RPMI8226 (cell line): Measurements from ENCODE around the gene CLN6.

ENCODE experiments used
- DNase-seq: peaks from one replicate; pipeline ENCODE4 v3.0.0-alpha.2; 2015

CLN6 gene

GRCh38 chr15:68229386-68230156, at the start of gene CLN6:
Gene CLN6 (minus strand): TSS chr15:68229728. CDS start chr15:68229584, 144 bp downstream.
- peak; percentile 95 for DNase-seq

GRCh38 chr15:68278595-68279405, 49.3 kb upstream of the CLN6 start:
- peak; percentile 51 for DNase-seq

DNA sequence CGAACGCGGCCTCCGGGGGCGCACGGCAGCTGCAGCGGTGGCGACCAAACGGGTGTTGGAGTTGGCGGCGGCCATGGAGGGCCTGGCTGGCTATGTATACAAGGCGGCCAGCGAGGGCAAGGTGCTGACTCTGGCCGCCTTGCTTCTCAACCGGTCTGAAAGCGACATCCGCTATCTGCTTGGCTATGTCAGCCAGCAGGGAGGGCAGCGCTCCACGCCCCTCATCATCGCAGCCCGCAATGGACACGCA, 48.7 kb upstream of the CLN6 start:
- DNase-seq: peak; percentile 88

- DNase-seq: peak; percentile 96
These were observed 48.2 kb upstream of the CLN6 start, which contains the start of gene FEM1B for GRCh38 chr15:68277603-68278344. Gene FEM1B (plus strand): TSS chr15:68277745. CDS start chr15:68278418, 673 bp downstream.

- DNase-seq: no peak
These were observed 47.6 kb upstream of the CLN6 start for GRCh38 chr15:68277131-68277602.

GRCh38 chr15:68276668-68277067, 47.1 kb upstream of the CLN6 start:
- DNase-seq: no peak

- DNase-seq: no peak
These were observed 45.7 kb upstream of the CLN6 start for GRCh38 chr15:68275165-68275746.

- no peak for DNase-seq
These were observed 44.8 kb upstream of the CLN6 start for GRCh38 chr15:68274201-68274848.

DNA sequence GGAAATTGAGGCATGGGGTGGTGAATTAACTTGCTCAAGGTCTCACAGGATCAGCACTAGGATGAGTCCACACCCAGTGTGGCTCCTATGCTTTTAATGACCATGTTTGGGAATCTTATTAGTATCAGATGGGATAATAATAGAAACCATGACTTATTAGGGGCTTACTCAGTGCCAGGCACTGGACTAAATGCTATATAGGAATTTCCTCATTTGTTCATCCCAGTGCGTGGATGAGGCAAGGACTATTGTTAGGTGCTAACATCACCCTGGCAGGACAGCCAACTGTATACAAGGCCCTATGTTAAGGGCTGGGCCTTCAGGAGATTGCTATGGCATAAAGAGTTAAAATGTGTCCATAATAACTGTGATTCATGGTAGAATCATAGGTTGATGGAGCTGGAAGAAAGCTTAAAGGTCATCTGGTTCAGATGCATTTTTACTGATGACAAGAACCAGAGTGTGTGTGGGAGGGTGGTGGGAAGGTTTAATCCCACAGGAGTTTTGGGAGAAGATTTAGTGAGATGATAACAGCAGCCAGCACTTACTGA, 43.3 kb upstream of the CLN6 start:
- DNase-seq: no peak

GRCh38 chr15:68271854-68272471, 42.4 kb upstream of the CLN6 start:
- no peak for DNase-seq

DNA sequence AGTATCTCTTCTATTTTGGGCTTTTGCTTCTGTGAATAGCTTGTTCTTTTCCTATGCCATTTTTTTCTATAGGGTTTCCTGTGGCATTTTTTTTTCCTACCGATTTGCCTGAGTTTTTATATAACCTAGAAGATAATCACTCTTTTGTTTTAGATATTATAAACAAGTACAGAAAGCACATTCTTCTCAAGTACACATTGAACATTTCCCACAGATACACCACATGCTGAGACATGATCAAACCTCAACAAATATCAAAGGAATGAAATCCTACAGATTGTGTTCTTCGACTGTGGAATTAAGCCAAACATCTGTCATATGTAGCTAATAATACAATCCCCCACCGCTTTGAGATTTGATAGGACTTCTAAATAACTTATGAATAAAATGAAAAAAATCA, 38.9 kb upstream of the CLN6 start:
- DNase-seq: no peak

- DNase-seq: no peak
These were observed 36.1 kb upstream of the CLN6 start for GRCh38 chr15:68265674-68266073.

DNA sequence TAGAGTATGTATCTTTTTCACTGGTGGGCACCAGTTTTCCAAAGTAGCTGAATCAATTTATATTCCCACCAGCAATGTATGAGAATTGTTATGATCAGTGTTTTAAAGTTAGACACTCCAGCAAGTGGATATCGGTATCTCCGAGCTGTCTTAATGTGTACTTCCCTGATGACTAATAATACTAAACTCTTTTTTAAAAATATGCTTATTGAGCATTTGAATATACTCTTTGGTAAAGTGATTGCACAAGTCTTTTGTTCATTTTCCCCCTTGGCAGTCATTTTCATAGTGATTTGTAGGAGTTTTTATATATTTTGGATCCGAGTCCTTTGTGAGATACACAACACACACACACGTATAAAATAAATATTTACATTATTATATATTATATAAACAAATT, 35.6 kb upstream of the CLN6 start:
- no peak for DNase-seq

DNA sequence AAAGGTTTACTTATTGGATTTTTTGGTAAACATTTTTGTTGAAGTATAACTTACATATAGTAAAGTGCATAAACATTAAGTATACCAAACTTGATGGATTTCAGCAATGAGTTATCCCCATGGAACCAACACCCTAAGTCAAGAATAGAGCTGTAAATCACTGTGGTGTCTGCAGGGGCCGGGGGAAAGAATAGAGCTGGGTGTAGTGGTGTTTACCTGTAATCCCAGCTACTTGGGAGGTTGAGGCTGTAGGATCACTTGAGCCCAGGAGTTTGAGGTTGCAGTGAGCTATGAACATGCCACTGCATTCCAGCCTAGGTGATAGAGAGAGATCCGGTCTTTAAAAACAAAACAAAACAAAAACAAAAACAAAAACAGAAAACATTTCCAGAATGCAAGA, 34.8 kb upstream of the CLN6 start:
- no peak for DNase-seq

DNA sequence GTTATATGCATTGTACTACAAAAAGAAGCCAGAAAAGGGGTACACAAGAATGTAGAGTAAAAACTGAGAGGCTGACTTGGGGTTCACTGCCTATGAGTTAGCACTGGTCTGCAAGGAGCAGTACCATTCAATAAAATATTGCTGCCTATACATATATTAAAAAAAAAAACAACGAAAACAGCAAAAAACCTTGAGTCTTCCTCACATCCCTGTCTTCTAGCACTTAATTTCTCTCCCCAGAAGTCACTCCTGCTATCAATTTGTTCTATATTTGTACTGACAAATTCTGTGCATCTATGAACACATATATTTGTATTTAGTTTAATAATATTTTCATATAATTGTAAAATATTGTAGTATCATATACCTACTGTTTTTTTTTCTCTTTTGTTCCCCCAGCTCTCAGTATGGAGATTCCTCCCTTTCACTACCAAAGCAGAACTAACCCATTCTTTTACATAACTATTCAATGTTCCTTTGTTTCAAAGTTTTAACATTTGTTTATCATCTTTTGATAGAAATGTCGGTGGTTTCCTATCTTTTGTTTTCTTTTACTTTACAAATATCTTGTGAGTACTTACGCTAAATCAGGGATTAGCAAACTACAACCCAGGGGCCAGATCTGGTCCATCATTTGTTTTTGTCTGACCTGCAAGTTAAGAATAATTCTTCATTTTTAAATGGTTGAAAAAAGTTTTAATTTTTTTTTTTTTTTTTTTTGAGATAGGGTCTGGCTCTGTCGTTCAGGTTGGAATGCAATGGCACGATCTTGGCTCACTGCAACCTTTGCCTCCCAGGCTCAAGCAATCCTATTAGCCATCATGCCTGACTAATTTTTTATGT, 33.2 kb upstream of the CLN6 start:
- DNase-seq: no peak

DNA sequence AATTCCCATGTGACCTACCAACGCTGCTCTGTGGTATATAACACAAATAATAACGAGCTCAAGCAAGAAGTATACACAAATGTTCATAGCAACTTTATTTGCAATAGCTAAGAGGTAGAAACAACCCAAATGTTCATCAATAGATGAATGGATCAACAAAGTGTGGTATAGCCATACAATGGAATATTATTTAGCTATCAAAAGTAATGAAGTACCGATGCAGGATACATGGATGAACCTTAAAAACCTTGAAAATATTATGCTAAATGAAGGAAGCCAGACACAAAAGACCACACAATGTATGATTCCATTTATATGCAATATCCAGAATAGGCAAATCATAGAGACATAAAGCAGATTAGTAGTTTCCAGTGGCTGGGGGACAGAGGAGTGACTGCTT, 32.5 kb upstream of the CLN6 start:
- DNase-seq: no peak

DNA sequence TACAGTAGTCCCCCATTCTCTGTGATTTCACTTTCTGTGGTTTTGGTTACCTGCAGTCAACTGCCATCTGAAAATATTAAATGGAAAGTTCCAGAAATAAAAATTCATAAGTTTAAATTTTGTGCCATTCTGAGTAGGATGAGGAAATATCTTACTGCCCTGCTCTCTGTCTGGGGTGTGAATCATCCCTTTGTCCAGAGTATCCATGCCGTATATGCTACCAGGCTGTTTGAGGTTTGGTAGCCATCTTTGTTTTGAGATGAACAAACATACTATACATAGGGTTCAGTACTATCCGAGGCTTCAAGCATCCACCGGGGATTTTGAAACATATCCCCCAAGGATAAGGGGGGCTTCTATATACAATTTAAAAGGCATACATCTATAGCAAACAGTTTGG, 31.7 kb upstream of the CLN6 start:
- no peak for DNase-seq

DNA sequence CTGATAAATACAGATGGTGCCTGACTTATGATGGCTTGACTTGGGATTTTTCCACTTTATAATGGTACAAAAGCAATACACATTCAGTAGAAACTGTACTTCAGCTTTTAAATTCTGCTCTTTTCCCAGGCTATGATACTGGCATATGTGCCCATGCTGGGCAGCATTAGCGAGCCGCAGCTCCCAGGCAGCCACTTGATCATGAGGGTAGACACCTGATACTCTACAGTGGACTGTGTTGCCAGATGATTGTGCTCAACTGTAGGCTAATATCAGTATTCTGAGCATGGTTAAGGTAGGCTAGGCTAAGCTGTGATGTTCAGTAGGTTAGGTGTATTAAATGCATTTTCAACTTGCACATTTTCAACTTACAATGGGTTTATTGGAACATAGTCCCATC, 30.4 kb upstream of the CLN6 start:
- DNase-seq: no peak

GRCh38 chr15:68258692-68259091, 29.2 kb upstream of the CLN6 start:
- no peak for DNase-seq

DNA sequence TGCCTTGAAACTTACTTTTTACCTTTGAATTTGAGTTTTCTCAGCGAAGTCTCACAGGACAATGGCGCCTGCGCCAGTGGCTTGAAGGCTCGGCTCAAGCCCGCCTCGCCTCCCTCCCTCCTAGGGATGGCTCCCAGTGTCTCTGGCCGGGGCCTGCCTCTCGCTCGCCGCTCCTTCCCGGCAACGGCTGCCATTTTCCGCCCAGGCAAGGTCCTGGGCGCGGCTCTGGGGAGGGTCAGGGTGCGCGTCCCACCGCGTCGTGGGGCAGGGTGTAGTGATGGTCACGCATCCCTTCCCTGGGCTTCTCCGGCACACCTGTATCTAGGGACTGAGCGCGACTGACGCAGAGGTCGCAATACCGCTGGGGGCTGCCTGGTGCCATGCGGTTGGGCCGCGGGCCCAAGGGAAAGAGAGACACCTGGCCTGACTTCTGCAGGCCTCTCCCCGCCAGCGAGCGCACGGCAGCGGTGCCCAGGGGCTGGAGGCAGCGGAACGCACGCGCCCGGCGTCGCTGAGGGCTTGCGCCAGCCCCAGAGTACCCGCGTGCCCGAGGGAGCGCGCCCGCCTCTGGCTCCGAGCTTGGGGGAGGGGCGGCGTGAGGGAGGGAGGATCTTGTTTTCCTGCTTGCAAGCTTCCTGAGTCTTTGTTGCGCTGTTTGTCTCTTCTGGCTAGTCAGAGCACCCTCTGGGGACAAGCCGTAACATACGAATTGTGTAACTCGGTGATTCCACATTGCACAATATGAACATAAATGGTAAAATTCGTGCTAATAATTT, 27.3 kb upstream of the CLN6 start:
- DNase-seq: peak; percentile 87
